ENCODE measurements around the gene CAPN7. TPM values are rescaled to one million over a fixed set of nuclear protein-coding genes. Genes with fewer than 3 reads are reported as not detected.

The CAPN7 gene
- total RNA-seq, 1 experiment from 2014 or later, result 25.2 TPM

GRCh38 chr3:15256861-15257341 is 50.9 kb downstream of the CAPN7 start:
- Histone ChIP-seq H2AK5ac (ENCODE audit: insufficient read length, low read length) (no peak overlapping the region), H4K91ac (ENCODE audit: insufficient read length, low read depth, low read length) (no peak overlapping the region), H3T11ph (ENCODE audit: low read length) (no peak overlapping the region), H3K27me3 (ENCODE audit: insufficient read depth, low read length) (no peaks in the 10 kb centered on the region), H3K9ac (ENCODE audit: extremely low read depth, insufficient read length, low read length) (no peak overlapping the region), H2BK120ac (ENCODE audit: low read depth, low read length, poor library complexity, severe bottlenecking) (no peak overlapping the region), H3K79me2 (ENCODE audit: insufficient read depth, low read length) (no peaks in the 10 kb centered on the region), H3K4ac (ENCODE audit: low read depth, low read length) (no peak overlapping the region), H2BK20ac (ENCODE audit: low read depth, low read length, poor library complexity, severe bottlenecking) (no peak overlapping the region), H3K23ac (ENCODE audit: insufficient read length, low read depth, low read length) (no peak overlapping the region), H3K18ac (ENCODE audit: insufficient read length, low read depth, low read length) (no peak overlapping the region), H2BK15ac (ENCODE audit: low read depth, low read length) (no peak overlapping the region), H3K27ac (ENCODE audit: insufficient read length, low read depth, low read length) (no peak overlapping the region), H3K4me2 (ENCODE audit: insufficient read depth, insufficient read length, low read length) (no peak overlapping the region), H3K9me3 (ENCODE audit: control insufficient read depth, low read depth, low read length) (no peaks in the 10 kb centered on the region), H3K23me2 (ENCODE audit: insufficient read length, low read depth, low read length, poor library complexity, severe bottlenecking) (no peaks in the 10 kb centered on the region), H3K4me1 (ENCODE audit: insufficient read depth, low read length) (no peaks in the 10 kb centered on the region), H4K20me1 (ENCODE audit: control insufficient read depth, insufficient read depth, insufficient read length) (no peaks in the 10 kb centered on the region), H2AFZ (ENCODE audit: low read length) (no peak overlapping the region), H4K8ac (replicated peaks; ENCODE audit: insufficient read length, low read depth, low read length) (no peak overlapping the region), H2BK12ac (ENCODE audit: insufficient read length, low read depth, low read length) (no peak overlapping the region), H4K5ac (ENCODE audit: insufficient read length, low read depth, low read length) (no peak overlapping the region), H3K14ac (ENCODE audit: insufficient read depth, low read length) (no peak overlapping the region; the same call in 1 of the 2 replicates), H3K79me1 (ENCODE audit: insufficient read depth, low read depth, low read length, poor library complexity, severe bottlenecking) (no peaks in the 10 kb centered on the region), H3K56ac (ENCODE audit: insufficient read length, low read depth, low read length) (no peak overlapping the region), H2BK5ac (ENCODE audit: insufficient read length, low read length) (no peak overlapping the region)
- Mint-ChIP-seq H3K4me3 (no peak overlapping the region), H3K27ac (peak overlapping the region in 2 of 3 experiments; percentile 9 to 21; a peak in 1 of 7 replicates), H3K9me3 (no peaks in the 10 kb centered on the region; a peak in 1 of 5 replicates), H3K27me3 (ENCODE audit: low read depth) (no peaks in the 10 kb centered on the region), H3K4me1 (peaks cover 0 to 7% of the 10 kb centered on the region in 2 experiments; a peak in 2 of 4 replicates), H3K36me3 (ENCODE audit: insufficient read depth in 1 of 3, low read depth in 3 of 3) (peaks cover 8 to 50% (median 17%) of the 10 kb centered on the region in 3 experiments; a peak in 5 of 7 replicates)
- no peak for TF ChIP-seq CTCF (conservative IDR thresholded peaks at IDR 0.05)
- WGBS (ENCODE audit: extremely low coverage, insufficient read length, low lambda C conversion rate), result no CpG with 5 or more reads among the region's 8 CpGs
- no peak for DNase-seq
